Right lobe of liver (tissue), 6 donors: ENCODE measurements around the gene GRK1. TPM values are rescaled to one million over a fixed set of nuclear protein-coding genes. Genes with fewer than 3 reads are reported as not detected.
A peak's percentile ranks its signal among the peaks of the same experiment; 100 is the strongest.

Experiments used
- ATAC-seq, 4 donors: fragments of 200-7000 bp; cut with Tn5 transposase; one replicate each; pipeline ENCODE4 v1.9.1; 2020; ENCODE audit warnings: mild to moderate bottlenecking in 4 of 4, moderate library complexity in 4 of 4
- DNase-seq, 3 donors: peaks; one replicate each; pipeline ENCODE4 v3.0.0-alpha.2; 2020
- H3K27ac ChIP-seq, 3 donors: fragments of 200-600 bp; one replicate each; pipeline ENCODE4 v1.8.0; 2022
- H3K27me3 ChIP-seq, 2 donors: fragments of 200-600 bp; one replicate each; pipeline ENCODE4 v1.8.0; 2022
- H3K36me3 ChIP-seq, 4 donors: fragments of 200-600 bp; sonication (generic) in 1 of 4; one replicate each; pipeline versions ENCODE4 v1.5.1 to v1.8.0; 2017 to 2022; ENCODE audit warnings: control low read depth in 1 of 4
- H3K4me1 ChIP-seq, 4 donors: fragments of 200-600 bp; sonication (generic) in 1 of 4; one replicate each; pipeline versions ENCODE4 v1.5.1 to v1.8.0; 2017 to 2022; ENCODE audit warnings: control low read depth in 1 of 4
- H3K4me3 ChIP-seq, 3 donors: fragments of 200-600 bp; one replicate each; pipeline ENCODE4 v1.8.0; 2022
- H3K9me3 ChIP-seq, 4 donors: fragments of 200-600 bp; sonication (generic) in 1 of 4; one replicate each; pipeline versions ENCODE4 v1.5.1 to v1.8.0; 2017 to 2022; ENCODE audit warnings: control low read depth in 1 of 4
- POLR2A ChIP-seq: fragments of 450-650 bp; IDR thresholded peaks from one replicate; pipeline ENCODE4 v1.6.1; 2017; ENCODE audit warnings: antibody characterized with exemption, mild to moderate bottlenecking
- WGBS: methylation state at CpG from one replicate; pipeline ENCODE4 v1.1.6; 2018; ENCODE audit warnings: low coverage, low lambda C conversion rate; ENCODE audit not compliant: insufficient coverage; ENCODE audit errors: missing lambda C conversion rate; 5-methylcytosine and 5-hydroxymethylcytosine counted together
- intact Hi-C, 2 donors: fragments of 100-400 bp; cut with DNase I; formaldehyde crosslinking; loops; one replicate each; pipeline versions ENCODE4 v1.11.2 to v1.14.1; 2022
- total RNA-seq, 6 experiments: library from RNA; depleted of rRNA in 2 of 6; stranded (reverse); fragments of >200 nt in 2 of 6; fragmentation: NEBNext Ultra II Directional in 3 of 6; extraction: Animal tissue kit (Norgen Biotek cat#: 25700) in 3 of 6; gene quantifications; one replicate each; pipeline versions ENCODE4 v1.1.0 to v1.2.4, GENCODE V29; 2016 to 2023
- TF ChIP-seq, protein P1 (sequence below), 4 donors: fragments of 200-600 bp in 3 of 4; fragments of 450-650 bp in 1 of 4; IDR thresholded peaks; one replicate each; pipeline versions ENCODE4 v1.5.1 to v1.8.0; 2016 to 2022; ENCODE audit warnings: antibody characterized with exemption in 4 of 4, mild to moderate bottlenecking in 2 of 4
- donor health status: DM: no; HTN: yes; CAD: no.
- donor health status: DM: no; HTN: no; CAD: no.
- donor health status: DM: no; HTN: no; CAD: no.
- donor health status: DM: no; HTN: yes; CAD: no.
- donor health status: DM: no; HTN: yes; CAD: no.

GRK1 gene
- total RNA-seq, 6 experiments from 2014 or later = not detected

DNA sequence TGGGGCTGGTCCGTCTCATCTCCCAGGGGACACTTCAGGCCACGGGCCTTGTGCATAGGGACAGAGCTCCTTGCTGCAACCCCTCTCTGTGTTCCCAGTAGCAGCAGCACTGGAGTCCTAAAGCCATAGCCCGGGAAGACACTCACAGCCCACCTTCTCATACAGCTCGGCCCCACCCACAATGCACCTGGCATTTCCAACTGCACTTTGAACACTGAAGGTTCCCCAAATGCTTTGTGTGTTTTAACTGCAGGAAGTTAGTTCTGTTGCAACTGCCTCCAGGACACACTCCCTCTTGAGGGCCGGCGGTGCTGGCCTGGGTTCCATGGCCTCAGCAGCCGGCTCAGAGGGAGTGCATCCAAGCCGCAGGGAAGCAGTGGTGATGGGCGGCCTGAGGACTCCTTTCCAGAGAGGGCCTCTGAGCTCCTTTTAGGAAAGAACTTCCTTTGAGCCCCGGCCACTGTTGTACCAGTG lies 69.3 kb downstream of the GRK1 start:
- ATAC-seq = no peak
- intact Hi-C loops = no loop called here
- Histone ChIP-seq H3K27me3 (no peaks in the 10 kb centered on the region), H3K9me3 (no peaks in the 10 kb centered on the region), H3K27ac (no peak overlapping the region), H3K4me3 (no peak overlapping the region), H3K4me1 (no peaks in the 10 kb centered on the region), H3K36me3 (no peaks in the 10 kb centered on the region)
- TF ChIP-seq POLR2A = no peak
- TF ChIP-seq, protein P1, sequence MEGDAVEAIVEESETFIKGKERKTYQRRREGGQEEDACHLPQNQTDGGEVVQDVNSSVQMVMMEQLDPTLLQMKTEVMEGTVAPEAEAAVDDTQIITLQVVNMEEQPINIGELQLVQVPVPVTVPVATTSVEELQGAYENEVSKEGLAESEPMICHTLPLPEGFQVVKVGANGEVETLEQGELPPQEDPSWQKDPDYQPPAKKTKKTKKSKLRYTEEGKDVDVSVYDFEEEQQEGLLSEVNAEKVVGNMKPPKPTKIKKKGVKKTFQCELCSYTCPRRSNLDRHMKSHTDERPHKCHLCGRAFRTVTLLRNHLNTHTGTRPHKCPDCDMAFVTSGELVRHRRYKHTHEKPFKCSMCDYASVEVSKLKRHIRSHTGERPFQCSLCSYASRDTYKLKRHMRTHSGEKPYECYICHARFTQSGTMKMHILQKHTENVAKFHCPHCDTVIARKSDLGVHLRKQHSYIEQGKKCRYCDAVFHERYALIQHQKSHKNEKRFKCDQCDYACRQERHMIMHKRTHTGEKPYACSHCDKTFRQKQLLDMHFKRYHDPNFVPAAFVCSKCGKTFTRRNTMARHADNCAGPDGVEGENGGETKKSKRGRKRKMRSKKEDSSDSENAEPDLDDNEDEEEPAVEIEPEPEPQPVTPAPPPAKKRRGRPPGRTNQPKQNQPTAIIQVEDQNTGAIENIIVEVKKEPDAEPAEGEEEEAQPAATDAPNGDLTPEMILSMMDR (IDR thresholded peaks at IDR 0.05) = no peak
- 26% methylated on average over 6 of the region's 10 CpGs for WGBS
- DNase-seq = no peak

- DNase-seq (no peak), ATAC-seq (no peak)
- H3K4me3 ChIP-seq = no peak overlapping the region
- intact Hi-C loops = no loop called here
- H3K9me3 ChIP-seq = no peaks in the 10 kb centered on the region
- H3K27ac ChIP-seq = no peak overlapping the region
- TF ChIP-seq, protein P1 (IDR thresholded peaks at IDR 0.05) = no peak
- no peak for TF ChIP-seq POLR2A
- peaks cover 0 to 4% (median 0%) of the 10 kb centered on the region in 4 donors for H3K4me1 ChIP-seq
- H3K36me3 ChIP-seq = no peaks in the 10 kb centered on the region
- 71% methylated on average over 4 of the region's 5 CpGs for WGBS
- H3K27me3 ChIP-seq = no peaks in the 10 kb centered on the region
Observed at GRCh38 chr13:113737803-113738202, 70.8 kb downstream of the GRK1 start.

DNA sequence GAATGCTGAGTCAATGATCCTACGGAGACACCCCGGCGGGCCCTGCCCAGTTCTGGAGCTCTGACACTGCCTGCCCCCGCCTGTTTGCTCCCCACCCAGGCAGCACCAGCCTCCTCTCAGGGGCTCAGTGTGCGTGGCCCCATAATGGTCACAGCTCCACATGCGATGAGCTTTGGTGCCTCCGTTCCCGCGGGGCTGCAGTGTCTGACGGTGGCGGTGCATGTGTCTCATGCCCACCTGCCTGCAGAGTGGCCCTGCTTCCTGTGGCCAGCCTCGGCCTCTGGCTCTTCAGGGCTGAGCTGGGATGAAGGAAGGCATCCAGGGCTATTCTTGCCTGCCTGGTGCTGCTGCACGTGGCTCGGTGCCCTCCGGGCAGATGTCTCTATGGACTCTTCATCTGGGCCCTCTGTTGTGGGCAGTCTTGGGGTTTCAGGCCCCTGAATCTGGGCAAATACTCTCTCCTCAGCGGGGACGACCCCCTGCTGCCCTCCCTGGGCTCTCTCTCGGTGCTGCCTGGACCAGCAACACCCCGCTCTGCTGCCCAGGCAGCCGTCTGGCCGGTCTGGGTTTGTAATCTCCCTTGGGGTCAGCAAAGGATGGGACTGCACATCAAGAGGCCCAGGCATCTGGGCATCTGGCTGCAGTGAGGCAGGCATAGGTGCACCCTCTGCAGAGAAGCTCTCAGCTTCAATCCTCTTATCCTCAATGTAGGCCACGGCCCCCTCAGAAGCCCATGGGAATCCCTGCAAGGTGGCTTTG lies 72.7 kb downstream of the GRK1 start:
- no peaks in the 10 kb centered on the region for H3K27me3 ChIP-seq
- H3K4me3 ChIP-seq = no peak overlapping the region
- no peaks in the 10 kb centered on the region for H3K36me3 ChIP-seq
- H3K27ac ChIP-seq = no peak overlapping the region
- 20% methylated on average over 1 of the region's 22 CpGs for WGBS
- intact Hi-C loops = no loop called here
- peaks cover 0 to 4% (median 0%) of the 10 kb centered on the region in 4 donors for H3K4me1 ChIP-seq
- no peak for TF ChIP-seq POLR2A
- TF ChIP-seq, protein P1 (IDR thresholded peaks at IDR 0.05) = no peak
- no peaks in the 10 kb centered on the region for H3K9me3 ChIP-seq
- no peak for ATAC-seq
- peak in 1 of 3 donors; percentile 49 for DNase-seq

GRCh38 chr13:113740286-113740556 lies 73.2 kb downstream of the GRK1 start:
- no peak for ATAC-seq
- peaks cover 0 to 4% (median 0%) of the 10 kb centered on the region in 4 donors for H3K4me1 ChIP-seq
- 60% methylated on average over 5 of the region's 9 CpGs for WGBS
- H3K27ac ChIP-seq = no peak overlapping the region
- no peaks in the 10 kb centered on the region for H3K36me3 ChIP-seq
- intact Hi-C loops = no loop called here
- H3K27me3 ChIP-seq = no peaks in the 10 kb centered on the region
- no peaks in the 10 kb centered on the region for H3K9me3 ChIP-seq
- no peak for DNase-seq
- TF ChIP-seq, protein P1 (IDR thresholded peaks at IDR 0.05) = no peak
- no peak for TF ChIP-seq POLR2A
- H3K4me3 ChIP-seq = no peak overlapping the region
